ENCODE results near the gene SEC31A.

DNA sequence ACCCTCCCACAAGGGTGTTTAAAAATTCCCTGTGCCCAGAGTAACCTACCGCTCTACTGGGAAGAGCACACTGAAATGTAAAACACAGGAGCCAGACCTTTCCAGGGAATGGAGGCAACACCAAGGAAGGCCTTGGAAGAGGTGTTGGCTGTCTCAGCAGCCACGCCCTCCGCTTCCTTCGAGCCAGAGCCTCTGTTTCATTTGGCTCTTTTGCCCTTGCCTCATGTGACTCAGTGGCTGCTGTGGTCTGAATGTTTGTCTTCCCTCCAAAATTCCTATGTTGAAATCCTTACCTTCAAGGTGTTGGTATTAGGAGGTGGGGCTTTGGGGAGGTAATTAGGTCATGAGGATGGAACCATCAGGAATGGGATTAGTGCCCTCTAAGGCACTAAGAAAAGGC is 103.6 kb downstream of the SEC31A start:
- no peak for TF ChIP-seq CTCF (IDR thresholded peaks at IDR 0.05)
- no peak for TF ChIP-seq POLR2A (IDR thresholded peaks at IDR 0.05)

Measured in adrenal gland (tissue), 5 donors.